OCI-LY3 (cell line): ENCODE results near the gene C9orf72.

Experiments used
- CTCF ChIP-seq: fragments of 200-600, 300-600 bp; sonication (generic); IDR thresholded peaks from 2 replicates; pipeline ENCODE4 v1.5.1; 2014; ENCODE audit warnings: antibody characterized with exemption, low read length, low read depth
- EZH2phosphoT487 ChIP-seq: fragments of 200-600 bp; shearing (Covaris generic); IDR thresholded peaks from 2 replicates; pipeline ENCODE4 v1.6.1; 2018; ENCODE audit warnings: antibody characterized with exemption, mixed run types, low read depth

- TF ChIP-seq CTCF, result no peak
- no peak for TF ChIP-seq EZH2phosphoT487
Observed at GRCh38 chr9:27499451-27499850, 73.8 kb downstream of the C9orf72 start.
